Frontal cortex (tissue), 4 donors: Measurements from ENCODE around the gene AREL1. TPM values are rescaled to one million over a fixed set of nuclear protein-coding genes. Genes with fewer than 3 reads are reported as not detected.

ENCODE experiments used
- DNase-seq, 2 donors: peaks; one replicate each; pipeline ENCODE4 v3.0.0; 2012; ENCODE audit warnings: low spot score in 2 of 2
- FAIRE-seq: peaks from 2 replicates; lab custom pipeline; 2012; peaks lifted over from hg19 to GRCh38; lab: Jason Lieb, UNC
- total RNA-seq: library from RNA; depleted of rRNA; stranded (reverse); fragments of >200 nt; gene quantifications from one replicate; pipeline ENCODE4 v1.2.3, GENCODE V29; 2014
- donor health status: control.
- donor health status: control.
- donor health status: control.

AREL1 gene
- total RNA-seq, 1 donor from 2014 or later: 39.5 TPM

- no peak for FAIRE-seq
- DNase-seq: no peak
These were observed 45.1 kb downstream of the AREL1 start for GRCh38 chr14:74667758-74668157.

GRCh38 chr14:74664717-74665116 is 48.2 kb downstream of the AREL1 start:
- no peak for DNase-seq
- no peak for FAIRE-seq

GRCh38 chr14:74663884-74664283 is 49.0 kb downstream of the AREL1 start:
- DNase-seq: no peak

GRCh38 chr14:74661726-74662450 is 51.0 kb downstream of the AREL1 start:
- DNase-seq: no peak
- FAIRE-seq: no peak

More at GRCh38 chr14:74663884-74664283, 49.0 kb downstream of the AREL1 start:
- no peak for FAIRE-seq

GRCh38 chr14:74660863-74661262 is 52.0 kb downstream of the AREL1 start:
- FAIRE-seq: no peak
- no peak for DNase-seq

GRCh38 chr14:74660167-74660566 is 52.7 kb downstream of the AREL1 start:
- FAIRE-seq (no peak), DNase-seq (no peak)

GRCh38 chr14:74658535-74659131 is 54.2 kb downstream of the AREL1 start:
- FAIRE-seq (no peak), DNase-seq (no peak)

GRCh38 chr14:74656964-74657363 is 55.9 kb downstream of the AREL1 start:
- FAIRE-seq (no peak), DNase-seq (no peak)

- DNase-seq (no peak), FAIRE-seq (no peak)
These were observed 57.1 kb downstream of the AREL1 start for GRCh38 chr14:74655599-74656395.

- DNase-seq (no peak), FAIRE-seq (no peak)
These were observed 57.9 kb downstream of the AREL1 start for GRCh38 chr14:74654931-74655330.

- FAIRE-seq: no peak
- peak in 1 of 2 donors; percentile 15 for DNase-seq
These were observed 59.3 kb downstream of the AREL1 start for GRCh38 chr14:74653386-74654138.

GRCh38 chr14:74652541-74652940 is 60.3 kb downstream of the AREL1 start:
- no peak for FAIRE-seq
- DNase-seq: no peak

- no peak for FAIRE-seq
These were observed 61.8 kb downstream of the AREL1 start for GRCh38 chr14:74650927-74651686.

GRCh38 chr14:74649673-74650072 is 63.2 kb downstream of the AREL1 start:
- FAIRE-seq (no peak), DNase-seq (no peak)

More at GRCh38 chr14:74650927-74651686, 61.8 kb downstream of the AREL1 start:
- DNase-seq: no peak

GRCh38 chr14:74649167-74649566 is 63.7 kb downstream of the AREL1 start:
- DNase-seq (no peak), FAIRE-seq (no peak)

- no peak for FAIRE-seq
- DNase-seq: no peak
These were observed 64.3 kb downstream of the AREL1 start for GRCh38 chr14:74648601-74649000.

GRCh38 chr14:74647678-74648461 is 65.0 kb downstream of the AREL1 start:
- no peak for DNase-seq
- FAIRE-seq: no peak

GRCh38 chr14:74647061-74647677 is 65.7 kb downstream of the AREL1 start:
- DNase-seq (no peak), FAIRE-seq (no peak)
